Right cardiac atrium (tissue), 5 donors: ENCODE measurements around the gene NMNAT3. TPM values are rescaled to one million over a fixed set of nuclear protein-coding genes. Genes with fewer than 3 reads are reported as not detected.
A peak's percentile ranks its signal among the peaks of the same experiment; 100 is the strongest.

Source experiments
- ATAC-seq, 2 donors: fragments of 200-7000 bp; cut with Tn5 transposase; one replicate each; pipeline versions ENCODE4 v1.8.0 to v1.9.1; 2020; ENCODE audit warnings: moderate library complexity in 2 of 2, mild to moderate bottlenecking in 1 of 2
- DNase-seq, 3 donors: peaks; one replicate each; pipeline ENCODE4 v3.0.0-alpha.2; 2020
- H3K27ac ChIP-seq: one replicate; pipeline ENCODE4 v1.5.1; 2013; ENCODE audit warnings: mild to moderate bottlenecking, low read length, control low read depth, moderate library complexity
- H3K27me3 ChIP-seq: one replicate; pipeline ENCODE4 v1.6.1; 2013; ENCODE audit not compliant: control insufficient read depth, insufficient read depth
- H3K4me1 ChIP-seq: one replicate; pipeline ENCODE4 v1.6.1; 2013; ENCODE audit warnings: low read length; ENCODE audit not compliant: control insufficient read depth, insufficient read depth
- H3K4me3 ChIP-seq: one replicate; pipeline ENCODE4 v1.5.1; 2013; ENCODE audit warnings: low read length, control low read depth
- H3K9me3 ChIP-seq: one replicate; pipeline ENCODE4 v1.6.1; 2013; ENCODE audit warnings: low read length; ENCODE audit not compliant: control insufficient read depth
- WGBS: extraction: QIAGEN DNeasy Blood & Tissue Kit; methylation state at CpG from one replicate; pipeline ENCODE4 v1.1.7; 2013; 5-methylcytosine and 5-hydroxymethylcytosine counted together
- intact Hi-C, 4 donors: fragments of 100-400 bp; cut with DNase I; formaldehyde crosslinking; loops; one replicate each; pipeline versions ENCODE4 v1.11.0 to v1.14.0; 2022 to 2023
- polyA plus RNA-seq: library from polyadenylated mRNA; stranded (reverse); fragments of 200-250 nt; gene quantifications from one replicate; pipeline ENCODE4 v1.2.3, GENCODE V29; 2013
- total RNA-seq, 4 donors: library from RNA; stranded (reverse); fragmentation: NEBNext Ultra II Directional; extraction: Animal tissue kit (Norgen Biotek cat#: 25700); gene quantifications; one replicate each; pipeline ENCODE4 v1.2.1, GENCODE V29; 2021
- donor health status: healthy with polysubstance abuse.
- donor health status: DM: no; HTN: yes; CAD: no.
- donor health status: DM: no; HTN: no; CAD: no.
- donor health status: DM: no; HTN: yes; CAD: no; lungs with severe emphysema.
- donor health status: DM: yes; HTN: yes; CAD: no.

NMNAT3 gene
- total and polyA plus RNA-seq, 5 donors: 9.6 to 19.2 (median 16.7) TPM

DNA sequence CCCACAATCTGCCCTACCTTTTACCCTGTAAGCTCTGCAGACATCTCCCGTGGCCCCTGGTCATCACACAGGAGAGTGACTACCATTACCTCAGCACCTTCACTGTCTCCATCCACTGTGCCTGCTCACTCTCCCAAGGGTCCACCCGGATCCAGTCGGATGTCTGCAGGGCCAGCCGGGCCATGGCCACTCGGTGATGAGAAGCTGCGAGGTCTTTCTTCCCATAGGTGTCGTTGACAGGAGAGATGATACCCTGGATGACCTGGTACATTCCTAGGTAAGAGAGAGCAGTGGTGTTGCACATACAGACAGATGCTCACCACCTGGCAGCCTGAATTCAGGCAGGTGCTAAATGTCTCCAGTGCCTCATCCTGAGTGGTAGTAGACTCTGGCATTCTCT, 99.0 kb downstream of the NMNAT3 start:
- Histone ChIP-seq H3K27me3 (no peaks in the 10 kb centered on the region), H3K27ac (no peak overlapping the region), H3K4me3 (no peak overlapping the region), H3K9me3 (no peaks in the 10 kb centered on the region), H3K4me1 (no peaks in the 10 kb centered on the region)
- ATAC-seq (no peak), DNase-seq (no peak)
- 77% methylated on average over 7 of the region's 7 CpGs for WGBS
- intact Hi-C loops: no loop called here

DNA sequence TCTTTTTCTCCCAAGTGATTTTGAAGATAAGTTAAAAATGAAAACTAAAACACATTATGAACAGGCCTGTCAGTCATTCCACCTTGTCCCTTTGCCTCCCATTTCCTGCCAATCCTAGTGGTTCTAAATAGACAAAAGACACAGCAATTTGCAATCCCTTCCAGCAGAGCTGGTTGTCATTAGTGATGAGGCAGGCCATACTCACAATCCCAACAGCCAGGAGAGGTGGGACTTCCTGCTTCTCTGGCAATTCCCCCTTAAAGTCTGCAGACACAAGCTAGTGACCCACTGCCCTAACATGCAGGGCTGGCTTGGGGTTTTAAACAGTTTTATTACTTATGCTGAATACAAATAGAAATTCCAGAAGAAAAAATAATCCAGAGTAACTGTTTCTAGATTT, 99.9 kb downstream of the NMNAT3 start:
- H3K4me3 ChIP-seq: no peak overlapping the region
- H3K27ac ChIP-seq: no peak overlapping the region
- intact Hi-C loops: no loop called here
- DNase-seq (no peak), ATAC-seq (no peak)
- H3K9me3 ChIP-seq: no peaks in the 10 kb centered on the region
- no peaks in the 10 kb centered on the region for H3K27me3 ChIP-seq
- peaks cover 6% of the 10 kb centered on the region for H3K4me1 ChIP-seq

DNA sequence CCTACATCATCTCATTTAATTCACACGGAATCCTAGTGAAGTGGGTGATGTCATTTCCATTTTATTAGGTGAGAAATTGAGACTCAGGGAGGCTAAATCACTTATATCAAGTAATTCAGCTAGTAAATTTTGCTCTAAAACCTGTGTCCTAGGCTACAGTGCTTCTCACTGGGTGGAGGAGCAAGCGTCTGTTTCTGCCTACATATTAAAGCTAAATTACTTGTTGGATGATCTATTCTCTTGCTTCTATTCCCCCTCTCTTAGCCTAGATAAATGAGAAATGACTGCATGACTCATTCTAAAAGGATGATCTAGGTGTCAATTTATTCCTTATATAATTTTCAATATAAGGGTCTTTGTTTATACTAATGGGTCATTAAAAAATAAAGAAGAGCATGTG, 100.4 kb downstream of the NMNAT3 start:
- DNase-seq (no peak), ATAC-seq (no peak)
- no peaks in the 10 kb centered on the region for H3K9me3 ChIP-seq
- WGBS: 88% methylated on average over 2 of the region's 2 CpGs
- H3K27ac ChIP-seq: no peak overlapping the region
- no peak overlapping the region for H3K4me3 ChIP-seq
- H3K27me3 ChIP-seq: no peaks in the 10 kb centered on the region
- intact Hi-C loops: no loop called here
- peaks cover 6% of the 10 kb centered on the region for H3K4me1 ChIP-seq

GRCh38 chr3:139574026-139574947, 103.5 kb downstream of the NMNAT3 start:
- DNase-seq (peak; percentile 75 to 92 (median 89)), ATAC-seq (peak; percentile 76 to 87)
- Histone ChIP-seq H3K27me3 (no peaks in the 10 kb centered on the region), H3K4me3 (no peak overlapping the region), H3K9me3 (no peaks in the 10 kb centered on the region), H3K4me1 (peaks cover 6% of the 10 kb centered on the region), H3K27ac (no peak overlapping the region)
- intact Hi-C loops: no loop called here
- 28% methylated on average over 1 of the region's 1 CpG for WGBS

DNA sequence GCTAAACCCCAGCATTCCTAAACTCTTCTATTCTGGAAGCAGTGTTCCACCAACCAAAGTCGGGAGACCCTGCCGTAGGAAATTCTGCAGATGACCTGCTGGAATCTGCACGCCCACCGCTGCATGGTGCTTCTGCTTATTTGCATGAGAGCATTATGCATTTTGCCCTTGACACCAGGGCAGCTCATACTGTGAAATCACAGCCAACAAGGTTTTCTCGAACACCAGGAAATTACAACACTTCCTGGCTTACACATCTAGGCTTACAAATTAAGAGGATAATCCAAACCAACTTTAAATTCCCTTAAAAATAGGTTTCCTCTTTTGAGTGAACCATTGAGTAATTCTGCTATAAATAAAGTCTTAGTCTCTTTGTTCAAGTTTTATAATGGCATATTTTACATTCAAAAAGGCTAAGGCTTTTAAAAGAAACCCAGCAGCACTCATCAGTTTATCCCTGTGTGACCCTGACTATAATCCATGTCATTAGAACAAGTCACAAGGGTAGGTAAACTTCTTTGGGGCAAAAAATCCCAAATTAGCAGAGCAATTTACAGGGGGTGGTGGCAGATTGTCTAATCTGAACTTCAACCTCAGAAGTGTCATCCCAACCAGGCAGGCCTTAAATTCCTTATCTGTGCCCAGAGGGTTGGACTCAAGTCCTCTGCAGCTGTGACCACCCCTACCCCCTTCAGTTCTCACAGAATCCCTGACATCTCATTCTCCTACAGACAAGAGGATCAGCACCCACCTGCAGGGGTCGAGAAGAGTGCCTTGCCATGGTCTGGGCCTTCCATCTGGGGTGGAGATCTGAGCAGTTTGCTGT, 104.7 kb downstream of the NMNAT3 start:
- DNase-seq: peak in 1 of 3 donors; percentile 28
- ATAC-seq: peak; percentile 69 to 88
- H3K27ac ChIP-seq: no peak overlapping the region
- H3K4me3 ChIP-seq: no peak overlapping the region
- peaks cover 6% of the 10 kb centered on the region for H3K4me1 ChIP-seq
- 59% methylated on average over 6 of the region's 6 CpGs for WGBS
- no peaks in the 10 kb centered on the region for H3K27me3 ChIP-seq
- intact Hi-C loops: no loop called here
- no peaks in the 10 kb centered on the region for H3K9me3 ChIP-seq

DNA sequence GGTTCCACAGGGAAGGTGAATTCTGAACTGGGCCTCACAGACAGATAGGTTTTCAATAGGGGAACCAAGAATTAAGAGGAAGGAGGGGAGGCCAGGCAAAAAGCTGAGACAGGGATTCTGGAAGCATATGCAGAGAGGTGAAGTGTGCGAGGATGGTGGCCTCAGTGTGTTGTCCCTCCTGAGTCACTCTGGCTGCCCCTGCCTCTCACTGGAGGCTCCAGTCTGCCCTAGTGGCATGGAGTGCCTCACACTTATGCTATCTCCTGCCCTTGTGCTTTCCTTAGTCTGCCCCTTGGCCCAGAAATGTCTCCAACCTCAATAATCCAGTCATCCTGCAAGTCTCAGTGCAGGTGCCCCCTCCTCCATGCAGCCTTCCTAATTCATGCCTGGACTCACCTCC, 106.1 kb downstream of the NMNAT3 start:
- Histone ChIP-seq H3K9me3 (no peaks in the 10 kb centered on the region), H3K4me3 (no peak overlapping the region), H3K4me1 (peaks cover 6% of the 10 kb centered on the region), H3K27ac (no peak overlapping the region), H3K27me3 (no peaks in the 10 kb centered on the region)
- intact Hi-C loops: no loop called here
- no peak for DNase-seq
- ATAC-seq: no peak
- WGBS: 94% methylated on average over 1 of the region's 1 CpG

DNA sequence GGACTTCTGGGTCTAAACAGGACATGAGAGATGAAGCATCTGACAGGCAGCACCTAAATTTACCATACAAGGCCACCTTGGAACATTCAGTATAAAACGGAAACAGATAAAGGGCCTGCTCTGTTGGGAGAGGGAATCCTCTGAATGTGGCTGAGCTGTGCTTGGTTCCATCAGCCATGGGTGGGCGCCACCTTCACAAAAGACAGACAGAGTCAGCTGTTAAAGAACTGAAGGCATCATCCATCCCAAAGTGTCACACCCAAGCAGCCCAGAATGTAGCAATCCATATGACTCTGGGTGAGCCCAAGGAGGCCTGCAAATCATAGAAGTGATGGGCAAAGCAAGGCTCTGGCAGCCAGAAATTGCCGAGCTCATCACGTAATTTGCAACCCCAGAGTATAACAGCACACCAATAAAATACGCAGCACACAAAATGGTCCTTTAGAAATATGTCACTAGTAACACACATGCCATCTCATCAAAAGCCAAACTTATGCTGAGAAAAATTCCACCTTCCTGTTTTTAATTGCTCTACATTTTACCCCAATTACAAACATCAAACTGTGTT, 113.4 kb downstream of the NMNAT3 start:
- Histone ChIP-seq H3K9me3 (no peaks in the 10 kb centered on the region), H3K27me3 (no peaks in the 10 kb centered on the region), H3K4me3 (no peak overlapping the region), H3K27ac (no peak overlapping the region), H3K4me1 (no peaks in the 10 kb centered on the region)
- intact Hi-C loops: loop anchor here in 2 of 4 donors (5.0 kb wide), 2 partner anchors 132 to 137 kb away; no protein-coding TSS in a partner anchor
- ATAC-seq (peak; percentile 37 to 64), DNase-seq (no peak)
- 84% methylated on average over 5 of the region's 5 CpGs for WGBS

DNA sequence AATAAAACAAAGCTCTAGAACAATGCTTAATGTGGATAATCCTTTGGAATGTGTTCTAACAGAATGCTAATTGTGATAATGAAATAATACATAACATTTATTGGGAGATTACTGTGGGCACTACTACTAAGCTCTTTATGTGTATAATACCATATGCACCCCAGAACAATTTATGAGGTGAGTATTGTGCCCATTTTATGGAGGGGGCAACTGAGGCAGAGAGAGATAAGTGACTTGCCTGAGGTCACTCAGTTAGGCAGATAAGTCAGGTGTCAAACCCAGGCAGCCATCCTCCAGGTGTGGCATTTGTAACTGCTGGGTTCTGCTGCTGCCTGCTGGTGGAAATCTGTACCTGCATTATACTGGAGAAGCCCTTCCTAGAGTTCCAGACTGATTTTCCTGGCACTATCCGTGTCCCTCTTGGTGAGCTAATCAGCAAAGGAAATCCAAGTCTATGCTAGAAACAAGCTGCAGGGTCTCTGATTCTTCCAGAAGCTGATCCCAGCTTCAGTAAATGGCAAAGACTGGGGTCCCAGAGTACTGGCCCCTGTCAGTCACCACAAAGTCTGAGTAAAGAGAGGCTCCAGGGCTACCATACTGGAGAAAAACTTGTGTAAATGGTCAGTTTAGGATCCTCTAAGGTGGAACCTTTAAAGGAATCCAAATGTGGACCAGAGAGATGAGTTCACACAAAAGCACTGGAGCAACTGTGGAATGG, 115.7 kb downstream of the NMNAT3 start:
- DNase-seq: peak in 1 of 3 donors; percentile 26
- intact Hi-C loops: loop anchor here in 3 of 4 donors (2.0 to 5.0 kb wide), 3 partner anchors 130 to 135 kb away; no protein-coding TSS in a partner anchor
- WGBS: 10% methylated on average over 1 of the region's 1 CpG
- H3K9me3 ChIP-seq: no peaks in the 10 kb centered on the region
- no peaks in the 10 kb centered on the region for H3K4me1 ChIP-seq
- no peaks in the 10 kb centered on the region for H3K27me3 ChIP-seq
- peak; percentile 83 to 88 for ATAC-seq
- H3K27ac ChIP-seq: no peak overlapping the region
- no peak overlapping the region for H3K4me3 ChIP-seq

- no peak for ATAC-seq
- H3K27ac ChIP-seq: no peak overlapping the region
- intact Hi-C loops: loop anchor here in 2 of 4 donors (5.0 kb wide), 2 partner anchors 129 to 134 kb away; no protein-coding TSS in a partner anchor
- no peak for DNase-seq
- no peak overlapping the region for H3K4me3 ChIP-seq
- WGBS: 75% methylated on average over 7 of the region's 7 CpGs
- H3K4me1 ChIP-seq: no peaks in the 10 kb centered on the region
- no peaks in the 10 kb centered on the region for H3K9me3 ChIP-seq
- no peaks in the 10 kb centered on the region for H3K27me3 ChIP-seq
Observed at GRCh38 chr3:139561255-139561817, 116.4 kb downstream of the NMNAT3 start.

GRCh38 chr3:139560411-139560810, 117.4 kb downstream of the NMNAT3 start:
- intact Hi-C loops: loop anchor here in 2 of 4 donors (5.0 kb wide), 2 partner anchors 128 to 133 kb away; no protein-coding TSS in a partner anchor
- DNase-seq (no peak), ATAC-seq (no peak)
- Histone ChIP-seq H3K27ac (no peak overlapping the region), H3K9me3 (no peaks in the 10 kb centered on the region), H3K27me3 (no peaks in the 10 kb centered on the region), H3K4me3 (no peak overlapping the region), H3K4me1 (no peaks in the 10 kb centered on the region)
- 90% methylated on average over 3 of the region's 3 CpGs for WGBS
